SW 1271 (cell line): Measurements from ENCODE around the gene ESRRG.

Experiments
- DNase-seq, 2 experiments: peaks; one replicate each; lab custom pipeline; 2025; lab: John Stamatoyannopoulos, UW

Gene ESRRG

GRCh38 chr1:216502528-216503162 is 220.6 kb downstream of the ESRRG start:
- no peak for DNase-seq

- DNase-seq: no peak
Observed at GRCh38 chr1:216500273-216500967, 222.8 kb downstream of the ESRRG start.

DNA sequence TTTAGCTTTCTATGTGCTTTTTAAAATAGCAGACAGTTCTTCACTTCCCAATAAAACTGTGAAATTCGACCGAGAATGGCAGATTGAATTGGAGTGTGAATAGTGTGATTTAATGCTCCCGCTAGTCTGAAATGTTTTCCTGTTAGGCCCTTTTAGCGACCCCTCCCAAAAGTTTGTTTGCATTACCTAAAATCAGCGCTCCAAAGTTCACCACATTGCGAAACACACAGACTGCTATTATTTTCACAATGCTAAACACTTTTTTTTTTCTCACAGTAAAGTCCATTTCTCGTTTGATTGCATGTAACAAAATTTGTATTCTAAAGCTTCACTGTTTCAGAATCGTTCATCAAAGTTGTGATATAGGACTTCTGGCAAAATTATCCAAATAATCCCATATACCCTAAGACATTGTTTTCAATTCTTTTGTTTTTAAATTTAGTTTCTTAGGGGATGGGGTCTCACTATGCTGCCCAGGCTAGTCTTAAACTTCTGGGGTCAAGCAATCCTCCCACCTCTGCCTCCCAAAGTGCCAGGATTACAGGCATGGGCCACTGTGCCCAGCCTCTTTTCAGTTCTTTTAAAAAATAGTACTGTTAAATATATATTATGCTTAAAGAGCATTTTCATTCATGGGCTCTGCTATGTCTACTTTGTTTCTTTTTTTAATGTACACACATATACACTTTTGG is 223.5 kb downstream of the ESRRG start:
- DNase-seq: no peak

- no peak for DNase-seq
Observed at GRCh38 chr1:216498277-216498676, 225.0 kb downstream of the ESRRG start.

GRCh38 chr1:216485042-216485441 is 238.2 kb downstream of the ESRRG start:
- DNase-seq: no peak

- DNase-seq: no peak
Observed at GRCh38 chr1:216483672-216484401, 239.4 kb downstream of the ESRRG start.

DNA sequence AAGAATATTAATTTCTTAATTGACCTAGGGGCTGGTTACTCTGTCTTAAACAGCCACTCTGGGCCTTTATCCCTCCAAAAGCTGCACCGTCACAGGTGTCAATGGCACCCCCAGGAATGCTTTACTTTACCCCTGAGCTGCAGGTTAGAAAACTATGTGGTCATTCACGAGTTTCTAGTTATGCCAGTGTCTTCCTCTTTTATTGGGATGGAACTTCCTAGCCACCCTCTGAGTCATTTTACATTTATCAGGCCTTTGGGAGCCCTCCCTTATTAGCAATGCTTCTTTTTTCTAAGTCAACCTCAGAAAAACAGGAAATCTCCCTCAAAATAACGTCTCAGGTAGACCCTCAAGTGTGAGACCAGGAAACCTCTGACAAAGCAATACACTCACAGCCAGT is 240.6 kb downstream of the ESRRG start:
- DNase-seq: no peak

DNA sequence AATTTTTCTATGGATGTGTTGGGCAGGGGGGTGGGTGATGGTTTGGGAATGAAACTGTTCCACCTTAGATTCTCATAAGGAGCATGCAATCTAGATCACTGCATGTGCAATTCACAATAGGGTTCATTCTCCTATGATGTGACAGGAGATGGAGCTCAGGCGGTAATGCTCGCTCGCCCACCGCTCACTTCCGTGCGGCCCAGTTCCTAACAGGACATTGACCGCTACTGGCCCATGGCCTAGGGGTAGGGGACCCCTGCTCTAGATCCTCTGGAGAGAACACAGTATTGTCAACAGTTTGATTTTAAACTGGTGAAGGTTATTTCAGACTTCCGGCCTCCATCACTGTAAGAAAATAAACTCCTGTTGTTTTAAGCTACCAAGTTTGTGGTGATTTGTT is 245.0 kb downstream of the ESRRG start:
- no peak for DNase-seq

DNA sequence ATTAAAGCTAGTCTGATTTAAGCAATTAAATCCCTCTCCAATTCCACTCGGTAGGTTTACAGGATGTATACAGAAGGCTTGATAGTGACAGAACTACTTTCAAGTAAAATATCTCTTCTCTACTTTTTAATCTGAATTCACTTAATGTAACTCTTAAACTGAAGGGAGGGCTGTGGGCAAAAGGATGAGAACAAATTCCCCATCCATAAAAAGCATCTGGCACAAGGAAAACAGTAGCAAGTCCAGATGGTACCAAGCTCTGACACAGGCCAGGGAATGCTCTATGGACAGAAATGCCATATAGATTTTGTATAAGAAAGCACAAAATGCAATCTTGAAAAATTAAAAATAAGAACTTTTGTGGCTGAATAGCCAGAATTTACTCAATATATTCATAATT is 246.9 kb downstream of the ESRRG start:
- DNase-seq: no peak

DNA sequence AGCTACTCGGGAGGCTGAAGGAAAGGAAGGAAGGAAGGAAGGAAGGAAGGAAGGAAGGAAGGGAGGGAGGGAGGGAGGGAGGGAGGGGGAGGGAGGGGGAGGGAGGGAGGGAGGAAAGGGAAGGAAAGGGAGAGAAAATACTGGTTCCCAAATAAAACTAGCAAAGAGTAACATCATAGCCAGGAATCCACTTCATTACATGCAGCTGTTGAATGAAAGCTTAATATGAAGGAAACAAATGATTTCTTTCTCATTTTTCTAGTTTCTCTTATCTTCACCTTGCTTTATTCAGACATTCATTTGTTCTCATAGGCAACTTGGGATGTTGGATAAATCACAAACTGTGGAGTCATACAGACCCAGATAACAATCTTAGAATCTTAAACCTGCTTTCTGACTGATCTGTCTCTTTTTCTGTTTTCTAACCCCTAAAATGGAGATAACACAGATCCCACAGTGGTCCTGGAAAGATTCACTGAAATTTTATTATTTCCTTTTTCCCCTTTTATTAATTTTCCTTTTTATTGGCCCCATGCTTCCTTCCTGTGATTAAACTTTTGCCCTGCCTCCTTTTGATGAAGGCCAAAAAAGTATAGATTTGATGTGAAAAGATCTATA is 247.5 kb downstream of the ESRRG start:
- no peak for DNase-seq

DNA sequence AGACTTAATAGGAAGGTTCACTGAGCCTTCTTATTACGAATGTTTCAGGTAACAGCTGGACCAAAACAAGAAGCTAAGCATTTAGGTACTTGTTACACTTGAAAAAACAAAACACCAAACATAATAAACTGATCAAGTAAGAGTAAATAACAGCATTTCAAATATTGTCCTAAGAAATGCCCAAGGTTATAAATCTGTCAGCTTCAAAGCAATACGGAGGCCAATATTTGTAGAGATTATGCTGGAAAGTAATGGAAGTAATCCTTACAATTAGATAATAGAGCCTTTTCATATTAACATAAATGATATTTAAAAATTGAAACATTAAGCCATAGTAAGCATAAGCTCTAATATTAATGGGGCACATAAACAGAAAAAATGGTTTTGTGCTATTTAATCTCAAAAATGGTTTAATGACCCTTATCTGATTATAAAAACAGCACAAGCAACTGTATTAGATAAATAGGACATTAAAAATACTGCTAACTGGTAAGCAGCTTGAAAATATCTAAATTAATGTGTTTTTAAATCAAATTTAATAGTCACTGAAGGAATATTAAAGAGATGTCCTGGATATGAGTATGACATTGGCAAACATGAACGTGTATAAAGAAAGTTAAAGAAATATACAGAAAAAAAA is 256.9 kb downstream of the ESRRG start:
- no peak for DNase-seq

DNA sequence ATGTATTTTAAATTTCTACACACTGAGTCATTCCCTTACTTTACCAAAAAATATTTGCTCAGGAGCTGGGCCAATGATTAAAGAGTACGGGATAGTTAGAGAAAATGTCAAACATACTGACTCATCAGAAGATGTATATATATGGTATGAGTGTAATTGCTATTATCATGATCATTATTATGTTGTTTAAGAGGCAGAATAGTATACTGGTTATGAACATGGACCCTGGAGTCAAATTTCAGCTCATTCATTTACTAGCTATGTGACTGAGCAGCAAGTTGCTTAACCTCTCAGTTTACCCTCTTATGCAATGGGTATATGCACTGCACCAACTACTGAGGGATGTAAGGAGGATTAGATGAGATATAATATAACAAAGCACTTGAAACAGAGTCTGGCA is 258.7 kb downstream of the ESRRG start:
- peak in 1 of 2 experiments; percentile 6 for DNase-seq

GRCh38 chr1:216462066-216462775 is 261.0 kb downstream of the ESRRG start:
- no peak for DNase-seq

GRCh38 chr1:216461466-216461865 is 261.8 kb downstream of the ESRRG start:
- DNase-seq: no peak

GRCh38 chr1:216459651-216460207 is 263.5 kb downstream of the ESRRG start:
- DNase-seq: no peak

DNA sequence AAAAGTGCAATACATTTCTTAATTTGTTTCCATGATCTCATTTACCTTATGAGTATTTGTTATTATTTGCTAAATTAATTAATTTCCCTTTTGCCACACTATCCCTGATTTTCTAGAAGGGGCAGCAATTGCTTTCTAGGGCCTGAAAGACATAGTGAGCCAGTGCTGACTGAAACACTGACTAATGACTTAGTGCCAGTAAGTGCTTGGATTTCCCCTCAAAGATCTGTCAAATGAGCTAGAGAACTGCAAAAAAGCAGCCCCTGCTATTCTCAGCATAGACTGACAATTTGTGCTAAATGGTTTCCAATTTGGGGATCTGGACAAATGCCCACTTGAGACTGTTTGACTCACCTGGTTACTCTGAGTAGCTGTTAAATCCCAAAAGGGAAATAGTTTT is 264.4 kb downstream of the ESRRG start:
- DNase-seq: no peak

- no peak for DNase-seq
Observed at GRCh38 chr1:216457356-216457755, 265.9 kb downstream of the ESRRG start.

GRCh38 chr1:216456682-216457081 is 266.5 kb downstream of the ESRRG start:
- DNase-seq: no peak

GRCh38 chr1:216453777-216454176 is 269.5 kb downstream of the ESRRG start:
- DNase-seq: no peak
